ENCODE data around the gene SYNGR3. TPM values are rescaled to one million over a fixed set of nuclear protein-coding genes. Genes with fewer than 3 reads are reported as not detected.
A peak's percentile ranks its signal among the peaks of the same experiment; 100 is the strongest.

SYNGR3 gene
- total and polyA plus RNA-seq, 8 donors = 0.21 to 0.93 (median 0.33) TPM

DNA sequence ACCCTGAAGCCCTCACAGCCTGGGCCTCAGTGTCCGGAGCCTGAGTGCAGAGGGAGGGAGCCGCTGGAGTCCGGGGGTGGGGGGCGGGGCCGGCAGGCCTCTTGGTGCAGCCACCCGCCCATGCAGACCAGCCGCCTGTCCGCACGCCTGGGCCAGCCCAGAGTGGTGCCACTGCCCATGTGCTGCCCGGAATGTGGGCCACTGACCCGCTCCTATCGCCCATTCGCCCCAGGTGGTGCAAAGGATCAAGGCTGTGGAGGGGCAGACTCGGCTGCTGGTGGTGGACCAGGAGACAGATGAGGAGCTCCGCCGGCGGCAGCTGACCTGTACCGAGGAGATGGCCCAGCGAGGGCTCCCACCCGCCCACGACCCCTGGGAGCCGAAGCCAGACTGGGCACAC, 39.6 kb downstream of the SYNGR3 start:
- TF ChIP-seq, protein P1, sequence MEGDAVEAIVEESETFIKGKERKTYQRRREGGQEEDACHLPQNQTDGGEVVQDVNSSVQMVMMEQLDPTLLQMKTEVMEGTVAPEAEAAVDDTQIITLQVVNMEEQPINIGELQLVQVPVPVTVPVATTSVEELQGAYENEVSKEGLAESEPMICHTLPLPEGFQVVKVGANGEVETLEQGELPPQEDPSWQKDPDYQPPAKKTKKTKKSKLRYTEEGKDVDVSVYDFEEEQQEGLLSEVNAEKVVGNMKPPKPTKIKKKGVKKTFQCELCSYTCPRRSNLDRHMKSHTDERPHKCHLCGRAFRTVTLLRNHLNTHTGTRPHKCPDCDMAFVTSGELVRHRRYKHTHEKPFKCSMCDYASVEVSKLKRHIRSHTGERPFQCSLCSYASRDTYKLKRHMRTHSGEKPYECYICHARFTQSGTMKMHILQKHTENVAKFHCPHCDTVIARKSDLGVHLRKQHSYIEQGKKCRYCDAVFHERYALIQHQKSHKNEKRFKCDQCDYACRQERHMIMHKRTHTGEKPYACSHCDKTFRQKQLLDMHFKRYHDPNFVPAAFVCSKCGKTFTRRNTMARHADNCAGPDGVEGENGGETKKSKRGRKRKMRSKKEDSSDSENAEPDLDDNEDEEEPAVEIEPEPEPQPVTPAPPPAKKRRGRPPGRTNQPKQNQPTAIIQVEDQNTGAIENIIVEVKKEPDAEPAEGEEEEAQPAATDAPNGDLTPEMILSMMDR (IDR thresholded peaks at IDR 0.05) = no peak
- peaks cover 0 to 17% of the 10 kb centered on the region in 2 donors for H3K36me3 ChIP-seq
- H3K27ac ChIP-seq = peak overlapping the region in 1 of 2 donors; percentile 85
- H3K9me3 ChIP-seq = no peaks in the 10 kb centered on the region
- H3K4me3 ChIP-seq = peak overlapping the region in 1 of 2 donors; percentile 67
- H3K4me1 ChIP-seq = peaks cover 22 to 72% of the 10 kb centered on the region in 2 donors
- peaks cover 0 to 42% of the 10 kb centered on the region in 2 donors for H3K27me3 ChIP-seq
- ATAC-seq = no peak
- no peak for DNase-seq
- intact Hi-C loops (cut with DNase I) = no loop called here

DNA sequence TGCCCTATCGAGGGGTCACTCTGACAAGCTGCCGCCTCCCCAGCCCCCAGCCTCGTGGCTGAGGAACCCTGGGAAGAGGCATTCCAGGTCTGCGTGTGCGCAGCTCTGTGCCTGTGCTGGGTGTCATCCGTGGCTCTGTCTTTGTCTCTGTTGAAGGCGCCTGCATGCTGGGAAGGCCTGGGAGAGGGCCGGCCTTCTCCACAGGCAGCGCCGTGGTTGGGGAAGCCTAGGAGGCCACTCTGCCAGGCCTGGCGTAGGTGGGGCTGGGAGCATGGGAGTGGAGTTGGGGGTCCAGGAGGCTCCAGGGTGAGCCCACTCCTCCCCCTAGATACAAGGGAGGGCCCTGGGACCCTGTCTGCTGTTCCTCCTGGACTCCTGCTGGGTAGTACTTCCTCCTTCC, 40.3 kb downstream of the SYNGR3 start:
- peak overlapping the region in 1 of 2 donors; percentile 67 for H3K4me3 ChIP-seq
- intact Hi-C loops (cut with DNase I) = no loop called here
- peak overlapping the region; percentile 30 to 85 for H3K27ac ChIP-seq
- ATAC-seq (no peak), DNase-seq (no peak)
- TF ChIP-seq, protein P1 (IDR thresholded peaks at IDR 0.05) = no peak
- H3K9me3 ChIP-seq = no peaks in the 10 kb centered on the region
- H3K36me3 ChIP-seq = peaks cover 0 to 17% of the 10 kb centered on the region in 2 donors
- peaks cover 0 to 38% of the 10 kb centered on the region in 2 donors for H3K27me3 ChIP-seq
- peaks cover 25 to 74% of the 10 kb centered on the region in 2 donors for H3K4me1 ChIP-seq

DNA sequence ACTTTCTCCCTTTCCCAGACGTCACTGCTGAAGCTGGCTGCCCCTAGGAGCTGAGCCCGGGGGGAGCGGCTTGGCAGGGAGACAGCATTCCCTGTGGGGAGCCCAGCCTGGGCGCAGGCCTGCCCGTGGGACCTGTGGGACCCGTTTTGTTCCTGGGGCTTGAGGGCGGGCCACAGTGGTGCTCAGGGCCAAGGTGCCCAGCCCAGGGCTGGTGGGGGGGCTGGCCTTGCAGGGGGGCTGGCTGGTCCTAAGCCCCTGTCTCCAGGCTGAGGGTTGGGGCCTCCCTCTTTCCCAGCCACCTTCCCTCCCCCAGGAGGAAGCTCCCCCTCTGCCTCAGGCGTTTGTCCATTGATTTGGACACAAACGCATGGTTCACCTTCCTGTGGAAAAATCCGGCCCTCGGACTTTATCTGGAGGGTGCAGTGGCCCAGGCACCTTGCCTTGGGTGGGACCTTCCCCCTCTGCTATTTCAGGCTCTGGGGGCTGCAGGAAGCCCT, 41.4 kb downstream of the SYNGR3 start:
- peaks cover 0 to 27% of the 10 kb centered on the region in 2 donors for H3K27me3 ChIP-seq
- peak overlapping the region in 1 of 2 donors; percentile 67 for H3K4me3 ChIP-seq
- DNase-seq = no peak
- peak overlapping the region; percentile 30 to 85 for H3K27ac ChIP-seq
- intact Hi-C loops (cut with DNase I) = no loop called here
- TF ChIP-seq, protein P1 (IDR thresholded peaks at IDR 0.05) = no peak
- H3K4me1 ChIP-seq = peaks cover 36 to 73% of the 10 kb centered on the region in 2 donors
- no peaks in the 10 kb centered on the region for H3K9me3 ChIP-seq
- H3K36me3 ChIP-seq = peaks cover 0 to 17% of the 10 kb centered on the region in 2 donors
- ATAC-seq = no peak

DNA sequence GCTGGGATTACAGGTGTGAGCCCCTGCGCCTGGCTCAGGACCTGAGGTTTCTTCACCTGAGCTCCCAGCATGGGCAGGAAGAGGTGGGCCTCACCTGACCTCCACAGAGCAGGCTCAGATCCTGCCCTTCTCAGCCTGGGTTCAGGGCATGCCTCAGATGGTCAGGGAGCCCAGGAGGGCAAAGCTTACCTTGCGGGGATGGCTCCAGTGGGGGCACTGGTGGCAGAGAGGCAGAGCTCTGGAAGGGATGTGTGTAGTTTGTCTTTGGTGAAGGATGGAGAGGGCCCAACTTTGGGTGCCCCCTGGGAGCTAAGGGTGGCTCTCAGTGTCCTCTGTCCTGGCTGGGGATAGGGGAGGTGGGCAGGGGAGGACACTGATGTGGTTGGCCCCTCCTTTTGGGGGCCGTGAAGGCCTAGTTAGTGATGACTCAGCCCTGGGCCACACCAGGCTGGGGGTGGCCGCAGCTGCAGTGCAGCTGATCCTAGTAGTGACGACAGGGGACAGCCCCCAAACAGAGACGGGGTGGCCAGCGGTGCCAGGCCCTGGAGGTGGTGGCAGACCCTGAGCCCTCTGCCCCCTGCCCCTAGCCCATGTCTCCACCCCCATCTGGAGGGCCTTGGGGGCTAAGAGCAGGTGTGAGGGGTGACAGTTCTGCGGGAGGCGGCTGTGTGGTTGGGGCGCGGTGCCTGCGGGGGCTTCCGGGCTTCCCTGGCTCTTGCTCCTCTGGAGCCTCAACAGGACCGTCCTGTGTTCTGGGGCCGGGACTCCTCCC, 42.7 kb downstream of the SYNGR3 start:
- Histone ChIP-seq H3K9me3 (no peaks in the 10 kb centered on the region), H3K27me3 (peaks cover 0 to 15% of the 10 kb centered on the region in 2 donors), H3K4me1 (peaks cover 48 to 76% of the 10 kb centered on the region in 2 donors), H3K4me3 (peak overlapping the region in 1 of 2 donors; percentile 53), H3K36me3 (peaks cover 0 to 26% of the 10 kb centered on the region in 2 donors), H3K27ac (peak overlapping the region; percentile 85 to 89)
- intact Hi-C loops (cut with DNase I) = no loop called here
- DNase-seq = no peak
- ATAC-seq = no peak
- TF ChIP-seq, protein P1 (IDR thresholded peaks at IDR 0.05) = no peak

Measured in left lung (tissue), 10 donors.